OCI-LY3 (cell line): Measurements from ENCODE around the gene MTMR3.

ENCODE experiments used
- CTCF ChIP-seq: fragments of 200-600, 300-600 bp; sonication (generic); IDR thresholded peaks from 2 replicates; pipeline ENCODE4 v1.5.1; 2014; ENCODE audit warnings: antibody characterized with exemption, low read length, low read depth
- EZH2phosphoT487 ChIP-seq: fragments of 200-600 bp; shearing (Covaris generic); IDR thresholded peaks from 2 replicates; pipeline ENCODE4 v1.6.1; 2018; ENCODE audit warnings: antibody characterized with exemption, mixed run types, low read depth

DNA sequence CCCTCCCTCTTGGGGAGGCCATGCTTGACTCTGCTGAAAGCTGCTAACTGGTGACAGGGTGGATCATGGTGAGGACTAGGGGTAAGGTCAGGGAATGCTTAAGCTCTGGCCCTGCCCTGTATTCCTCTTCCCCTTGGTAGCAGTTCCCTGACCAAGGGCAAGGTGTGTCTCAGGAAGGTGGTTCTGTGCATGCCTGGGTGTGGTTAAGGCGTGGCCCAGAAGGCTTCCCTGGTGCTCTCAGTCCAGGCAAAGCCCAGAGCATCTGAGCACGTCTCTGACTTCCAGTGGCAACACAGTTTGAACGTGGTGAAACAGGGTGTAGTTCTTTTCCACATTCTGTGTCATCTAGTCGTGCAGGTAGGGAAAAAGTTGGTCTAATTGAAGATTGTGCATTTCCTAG lies 144.2 kb downstream of the MTMR3 start:
- TF ChIP-seq CTCF (no peak), EZH2phosphoT487 (no peak)
